HEK293T (cell line): ENCODE measurements around the gene WNT8A.

Source experiments
- BHLHE40 ChIP-seq: fragments of 450-650 bp; IDR thresholded peaks from 2 replicates; pipeline ENCODE4 v1.6.1; 2016; ENCODE audit warnings: mild to moderate bottlenecking, moderate library complexity, borderline replicate concordance
- CTBP1 ChIP-seq: fragments of 450-650 bp; IDR thresholded peaks from 2 replicates; pipeline ENCODE4 v1.6.1; 2016; ENCODE audit warnings: borderline replicate concordance
- ELF4 ChIP-seq: fragments of 450-650 bp; IDR thresholded peaks from 2 replicates; pipeline ENCODE4 v1.6.1; 2017; ENCODE audit warnings: antibody characterized with exemption
- FOXA1 ChIP-seq: fragments of 450-650 bp; IDR thresholded peaks from 2 replicates; pipeline ENCODE4 v1.6.1; 2016; ENCODE audit warnings: mild to moderate bottlenecking
- FOXK2 ChIP-seq: fragments of 450-650 bp; IDR thresholded peaks from 2 replicates; pipeline ENCODE4 v1.6.1; 2016; ENCODE audit warnings: mild to moderate bottlenecking
- FOXM1 ChIP-seq: fragments of 450-650 bp; IDR thresholded peaks from 2 replicates; pipeline ENCODE4 v1.6.1; 2017; ENCODE audit warnings: mild to moderate bottlenecking, borderline replicate concordance
- LEF1 ChIP-seq: fragments of 450-650 bp; IDR thresholded peaks from 2 replicates; pipeline ENCODE4 v1.6.1; 2017; ENCODE audit warnings: mild to moderate bottlenecking, borderline replicate concordance
- SP1 ChIP-seq: fragments of 450-650 bp; IDR thresholded peaks from 2 replicates; pipeline ENCODE4 v1.6.1; 2017

- no peak for TF ChIP-seq FOXA1
- no peak for TF ChIP-seq SP1
- TF ChIP-seq FOXM1 = no peak
- no peak for TF ChIP-seq CTBP1
- TF ChIP-seq BHLHE40 = no peak
- TF ChIP-seq ELF4 = no peak
- no peak for TF ChIP-seq FOXK2
- no peak for TF ChIP-seq LEF1
Observed at GRCh38 chr5:138132543-138132942, 48.7 kb downstream of the WNT8A start.
